HL-60/S4 (cell line): ENCODE results near the gene TLR1.

Experiments used
- in situ Hi-C: fragments of 300-500 bp; cut with MboI; formaldehyde crosslinking; loops from 2 replicates; pipeline ENCODE4 v1.14.3; 2022; ENCODE audit warnings: low sequenced_read_pairs

TLR1 gene

GRCh38 chr4:38775326-38775725, 29.3 kb downstream of the TLR1 start:
- in situ Hi-C loops, result no loop called here

GRCh38 chr4:38774181-38774955, 30.2 kb downstream of the TLR1 start:
- in situ Hi-C loops, result loop anchor here (25.0 kb wide), 1 partner anchor 363 kb away; no protein-coding TSS in a partner anchor

DNA sequence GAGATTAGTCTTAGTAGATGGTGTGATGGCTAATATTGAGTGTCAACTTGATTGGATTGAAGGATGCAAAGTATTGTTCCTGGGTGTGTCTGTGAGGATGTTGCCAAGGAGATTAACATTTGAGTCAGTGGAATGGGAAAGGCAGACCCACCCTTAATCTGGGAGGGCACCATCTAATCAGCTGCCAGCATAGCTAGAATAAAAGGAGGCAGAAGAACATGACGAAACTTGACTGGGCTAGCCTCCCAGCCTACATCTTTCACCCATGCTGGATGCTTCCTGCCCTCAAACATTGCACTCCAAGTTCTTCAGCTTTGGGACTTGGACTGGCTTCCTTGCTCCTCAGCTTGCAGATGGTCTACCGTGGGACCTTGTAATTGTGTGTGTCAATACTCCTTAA, 34.3 kb downstream of the TLR1 start:
- in situ Hi-C loops, result loop anchor here (25.0 kb wide), 1 partner anchor 367 kb away; no protein-coding TSS in a partner anchor

DNA sequence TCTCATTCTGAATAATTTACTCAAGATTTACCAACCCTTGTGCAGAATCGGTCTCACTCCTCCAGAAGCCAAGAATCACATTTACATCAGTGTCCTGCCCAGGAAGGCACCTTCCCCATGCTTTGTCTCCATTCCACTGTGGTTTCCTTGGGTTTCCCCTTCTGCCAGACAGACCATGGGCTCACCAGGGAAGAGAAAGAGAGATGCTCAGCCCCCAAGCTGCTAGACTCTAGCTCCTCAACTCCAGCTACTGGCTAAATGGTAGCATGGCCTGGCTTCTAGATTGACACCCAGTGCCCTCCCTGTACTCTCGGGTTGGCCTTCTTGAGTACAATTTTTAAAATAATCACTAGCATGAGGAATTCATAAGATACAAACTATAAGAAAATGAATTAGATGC, 34.7 kb downstream of the TLR1 start:
- in situ Hi-C loops, result loop anchor here (25.0 kb wide), 1 partner anchor 367 kb away; no protein-coding TSS in a partner anchor

GRCh38 chr4:38769441-38769840, 35.1 kb downstream of the TLR1 start:
- in situ Hi-C loops, result loop anchor here (25.0 kb wide), 1 partner anchor 368 kb away; no protein-coding TSS in a partner anchor

- in situ Hi-C loops, result loop anchor here (25.0 kb wide), 1 partner anchor 368 kb away; no protein-coding TSS in a partner anchor
Measured at GRCh38 chr4:38768968-38769394, 35.6 kb downstream of the TLR1 start.

DNA sequence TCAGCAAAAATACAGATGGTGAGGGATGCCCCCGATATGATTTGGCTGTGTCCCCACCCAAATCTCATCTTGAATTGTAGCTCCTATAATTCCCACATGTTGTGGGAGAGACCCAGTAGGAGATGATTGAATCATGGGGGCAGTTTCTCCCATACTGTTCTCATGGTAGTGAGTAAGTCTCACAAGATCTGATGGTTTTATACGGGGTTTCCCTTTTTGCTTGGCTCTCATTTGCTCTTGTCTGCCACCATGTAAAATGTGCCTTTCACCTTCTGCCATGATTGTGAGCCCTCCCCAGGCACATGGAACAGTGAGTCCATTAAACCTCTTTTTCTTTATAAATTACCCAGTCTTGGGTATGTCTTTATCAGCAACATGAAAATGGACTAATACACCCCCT, 37.7 kb downstream of the TLR1 start:
- in situ Hi-C loops, result loop anchor here (25.0 kb wide), 1 partner anchor 370 kb away; no protein-coding TSS in a partner anchor

GRCh38 chr4:38765382-38765781, 39.2 kb downstream of the TLR1 start:
- in situ Hi-C loops, result loop anchor here (25.0 kb wide), 1 partner anchor 372 kb away; no protein-coding TSS in a partner anchor

GRCh38 chr4:38764277-38764676, 40.3 kb downstream of the TLR1 start:
- in situ Hi-C loops, result loop anchor here (25.0 kb wide), 1 partner anchor 373 kb away; no protein-coding TSS in a partner anchor

GRCh38 chr4:38762560-38762959, 42.0 kb downstream of the TLR1 start:
- in situ Hi-C loops, result loop anchor here (25.0 kb wide), 1 partner anchor 375 kb away; no protein-coding TSS in a partner anchor

- in situ Hi-C loops, result loop anchor here (5.0 to 25.0 kb wide), 2 partner anchors 103 to 378 kb away; no protein-coding TSS in a partner anchor
Measured at GRCh38 chr4:38759790-38760122, 44.8 kb downstream of the TLR1 start.

DNA sequence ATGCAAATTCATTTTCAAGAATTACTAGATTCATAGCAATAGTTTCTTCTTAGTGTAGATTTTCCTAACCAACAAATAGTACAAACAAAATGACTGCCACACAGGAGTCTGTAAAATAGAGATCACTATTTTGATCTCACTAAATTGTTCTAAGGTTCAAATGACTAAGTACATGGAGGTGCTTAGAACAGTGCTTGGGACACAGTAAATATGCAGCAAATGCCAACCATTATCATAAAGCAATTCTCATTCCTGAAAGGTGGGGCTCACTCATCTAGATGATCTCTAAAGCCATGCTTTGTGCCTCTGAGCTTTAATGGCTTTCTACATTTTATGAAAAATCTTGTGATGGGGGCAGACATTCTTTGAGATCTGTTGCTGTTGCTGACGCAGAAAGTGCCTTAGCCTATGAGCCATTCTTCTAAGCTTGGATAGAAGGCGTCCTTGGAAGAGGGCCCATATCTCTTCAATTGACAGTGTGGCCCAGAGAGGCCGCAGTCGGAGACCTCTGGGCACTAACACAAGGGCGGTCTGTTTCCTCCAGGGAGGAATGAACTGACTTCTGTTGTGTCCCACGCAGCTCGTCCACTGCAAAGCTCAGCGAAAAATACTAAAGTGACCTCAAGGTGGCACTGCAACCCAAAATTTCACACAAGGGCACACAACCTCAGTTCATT, 45.3 kb downstream of the TLR1 start:
- in situ Hi-C loops, result loop anchor here (5.0 to 25.0 kb wide), 2 partner anchors 103 to 378 kb away; no protein-coding TSS in a partner anchor

DNA sequence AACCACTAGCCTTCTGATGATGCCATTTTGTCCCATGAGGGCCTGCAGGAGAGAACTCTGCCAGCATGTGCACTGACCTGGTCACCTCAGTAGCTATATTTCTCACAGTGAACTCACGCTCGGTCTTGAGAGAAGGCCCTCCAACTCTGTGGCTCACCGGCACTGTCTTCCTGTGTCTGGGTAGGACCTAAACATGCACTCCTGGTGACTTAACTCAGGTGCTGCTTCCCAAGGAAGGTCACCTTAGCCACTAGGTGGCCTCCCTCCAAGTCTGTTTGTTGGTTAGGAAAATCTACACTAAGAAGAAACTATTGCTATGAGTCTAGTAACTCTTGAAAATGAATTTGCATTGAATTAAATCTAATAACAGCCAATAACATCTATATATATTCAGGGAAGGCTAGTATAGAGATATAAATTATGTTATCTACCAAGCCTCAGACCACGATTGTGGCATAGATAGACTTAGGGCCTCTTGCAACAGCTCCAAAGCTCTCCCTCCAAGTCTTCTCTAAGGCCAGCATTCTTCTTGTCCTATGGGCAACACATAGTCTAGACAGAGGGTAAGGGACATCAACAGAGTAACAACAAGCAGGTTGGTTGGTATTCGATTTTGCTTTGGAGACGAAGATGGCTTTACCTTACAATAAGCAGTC, 46.5 kb downstream of the TLR1 start:
- in situ Hi-C loops, result loop anchor here (5.0 to 25.0 kb wide), 2 partner anchors 104 to 379 kb away; no protein-coding TSS in a partner anchor

- in situ Hi-C loops, result loop anchor here (25.0 kb wide), 1 partner anchor 384 kb away; no protein-coding TSS in a partner anchor
Measured at GRCh38 chr4:38752941-38753806, 51.4 kb downstream of the TLR1 start.

DNA sequence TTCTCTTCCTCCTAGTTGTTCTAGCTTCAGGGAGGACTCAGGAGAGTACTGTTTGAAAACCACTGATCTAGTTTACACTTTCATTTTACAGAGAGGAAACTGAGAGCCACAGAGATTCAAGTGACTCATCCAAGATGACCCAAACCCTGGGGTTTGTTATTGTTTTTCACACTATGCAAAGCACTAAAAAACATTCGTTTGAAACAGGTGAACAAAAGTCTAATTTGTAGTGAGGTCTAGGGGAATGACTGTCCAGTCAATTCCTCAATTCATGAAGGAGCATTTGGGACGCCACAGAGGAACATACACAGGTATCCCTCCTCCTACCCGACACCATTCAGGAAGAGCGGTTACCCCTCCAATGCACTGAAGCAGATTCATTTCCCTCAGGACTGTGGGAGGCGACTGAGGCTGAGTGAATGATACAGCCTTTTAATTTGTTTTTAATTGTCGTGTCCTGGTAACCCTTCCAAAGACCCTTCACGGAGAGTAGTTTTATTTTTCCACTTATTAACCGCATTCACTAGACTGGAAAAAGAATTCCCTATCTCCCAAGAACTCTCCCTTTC, 52.1 kb downstream of the TLR1 start:
- in situ Hi-C loops, result loop anchor here (25.0 kb wide), 1 partner anchor 385 kb away; no protein-coding TSS in a partner anchor

GRCh38 chr4:38751341-38752010, 53.1 kb downstream of the TLR1 start:
- in situ Hi-C loops, result loop anchor here (25.0 kb wide), 1 partner anchor 386 kb away; no protein-coding TSS in a partner anchor

DNA sequence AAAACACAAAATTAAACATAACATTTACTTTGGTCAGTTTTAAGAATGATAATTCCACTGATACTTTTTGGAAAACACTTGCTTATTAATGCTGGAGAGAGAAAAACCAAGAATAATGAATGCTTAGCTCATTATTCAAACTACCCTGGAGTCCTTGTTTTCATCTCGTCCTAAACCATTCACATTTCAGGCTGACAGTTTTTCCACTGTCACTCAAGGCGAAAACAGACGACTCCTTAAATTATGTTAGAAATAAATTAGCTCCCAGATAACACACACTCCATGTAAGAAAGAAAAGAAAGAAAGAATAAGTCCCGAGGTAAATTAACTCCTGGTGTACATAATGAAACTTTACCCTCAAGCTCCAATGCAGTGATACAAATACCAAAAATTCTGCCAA, 55.3 kb downstream of the TLR1 start:
- in situ Hi-C loops, result loop anchor here (25.0 kb wide), 1 partner anchor 937 kb away; no protein-coding TSS in a partner anchor

DNA sequence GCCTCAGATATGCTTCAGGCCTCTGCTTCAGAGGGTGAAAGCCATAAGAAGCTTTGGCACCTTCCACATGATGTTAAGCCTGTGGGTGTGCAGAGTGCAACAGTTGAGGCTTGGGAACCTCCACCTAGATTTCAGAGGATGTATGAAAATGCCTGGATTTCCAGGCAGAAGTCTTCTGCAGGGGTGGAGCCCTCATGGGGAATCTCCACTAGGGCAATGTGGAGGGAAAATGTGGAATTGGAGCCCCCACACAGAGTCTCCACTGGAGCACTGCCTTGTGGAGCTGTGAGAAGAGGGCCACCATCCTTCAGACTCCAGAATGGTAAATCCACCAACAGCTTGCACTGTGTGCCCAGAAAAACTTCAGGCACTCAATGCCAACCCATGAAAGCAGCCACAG, 57.0 kb downstream of the TLR1 start:
- in situ Hi-C loops, result loop anchor here (25.0 kb wide), 1 partner anchor 935 kb away; no protein-coding TSS in a partner anchor
